Prostate gland (tissue), 2 donors: ENCODE results near the gene OR2T1. TPM values are rescaled to one million over a fixed set of nuclear protein-coding genes. Genes with fewer than 3 reads are reported as not detected.

ENCODE experiments used
- DNase-seq: peaks from one replicate; pipeline ENCODE4 v3.0.0-alpha.2; 2019; ENCODE audit warnings: low spot score
- H3K27ac ChIP-seq, 2 donors: fragments of 200-600 bp; sonication (generic); 2 replicates each; pipeline ENCODE4 v1.5.1; 2017 to 2019
- H3K27me3 ChIP-seq: fragments of 200-600 bp; sonication (generic); replicated peaks from 2 replicates; pipeline ENCODE4 v1.5.1; 2019; ENCODE audit not compliant: insufficient read depth
- H3K36me3 ChIP-seq, 2 donors: fragments of 200-600 bp; sonication (generic); 1 replicate in 1 of 2; 2 replicates in 1 of 2; pipeline versions ENCODE4 v1.5.1 to v1.8.1; 2017 to 2019
- H3K4me1 ChIP-seq: fragments of 200-600 bp; sonication (generic); replicated peaks from 2 replicates; pipeline ENCODE4 v1.5.1; 2019
- H3K4me3 ChIP-seq, 2 donors: fragments of 200-600 bp; sonication (generic); 2 replicates each; pipeline ENCODE4 v1.5.1; 2017 to 2019
- H3K9me3 ChIP-seq: fragments of 200-600 bp; sonication (generic); 2 replicates; pipeline ENCODE4 v1.5.1; 2017
- CTCF ChIP-seq, 4 experiments: fragments of 200-600 bp in 2 of 4; fragments of 450-650 bp in 2 of 4; sonication (generic) in 2 of 4; IDR thresholded peaks; 1 replicate in 3 of 4; 2 replicates in 1 of 4; pipeline ENCODE4 v1.5.1; 2016 to 2019; ENCODE audit warnings: antibody characterized with exemption in 4 of 4, mild to moderate bottlenecking in 2 of 4, moderate library complexity in 2 of 4
- POLR2A ChIP-seq: fragments of 450-650 bp; IDR thresholded peaks from one replicate; pipeline ENCODE4 v1.6.1; 2016; ENCODE audit warnings: antibody characterized with exemption, mild to moderate bottlenecking
- POLR2AphosphoS5 ChIP-seq: sonication (generic); formaldehyde crosslinking; IDR thresholded peaks from one replicate; pipeline ENCODE4 v1.6.1; 2017; ENCODE audit warnings: antibody characterized with exemption
- WGBS: methylation state at CpG from one replicate; pipeline ENCODE4 v1.1.5; 2018; 5-methylcytosine and 5-hydroxymethylcytosine counted together
- intact Hi-C: fragments of 100-400 bp; cut with DNase I; formaldehyde crosslinking; loops from one replicate; pipeline ENCODE4 v1.14.2; 2022
- total RNA-seq, 2 donors: library from RNA; depleted of rRNA; stranded (reverse); fragments of >200 nt; gene quantifications; one replicate each; pipeline ENCODE4 v1.1.0, GENCODE V29; 2016

OR2T1 gene
- total RNA-seq, 2 donors from 2014 or later: not detected

- no peak overlapping the region for H3K4me3 ChIP-seq
- H3K36me3 ChIP-seq: no peaks in the 10 kb centered on the region
- no peaks in the 10 kb centered on the region for H3K4me1 ChIP-seq
- TF ChIP-seq POLR2A (no peak), CTCF (IDR thresholded peaks at IDR 0.05) (no peak), POLR2AphosphoS5 (no peak)
- WGBS: 67% methylated on average over 2 of the region's 2 CpGs
- intact Hi-C loops: no loop called here
- no peaks in the 10 kb centered on the region for H3K27me3 ChIP-seq
- H3K27ac ChIP-seq: no peak overlapping the region
- no peaks in the 10 kb centered on the region for H3K9me3 ChIP-seq
- no peak for DNase-seq
Measured at GRCh38 chr1:248388426-248388825, 14.4 kb upstream of the OR2T1 start.

GRCh38 chr1:248393050-248393449 is 9.8 kb upstream of the OR2T1 start:
- no peaks in the 10 kb centered on the region for H3K36me3 ChIP-seq
- 63% methylated on average over 2 of the region's 2 CpGs for WGBS
- H3K4me1 ChIP-seq: no peaks in the 10 kb centered on the region
- DNase-seq: no peak
- no peaks in the 10 kb centered on the region for H3K9me3 ChIP-seq
- H3K27ac ChIP-seq: no peak overlapping the region
- no peaks in the 10 kb centered on the region for H3K27me3 ChIP-seq
- TF ChIP-seq POLR2AphosphoS5 (no peak), CTCF (IDR thresholded peaks at IDR 0.05) (no peak), POLR2A (no peak)
- intact Hi-C loops: no loop called here
- H3K4me3 ChIP-seq: no peak overlapping the region

GRCh38 chr1:248404024-248404423 is 1.2 kb downstream of the OR2T1 start:
- intact Hi-C loops: no loop called here
- TF ChIP-seq CTCF (IDR thresholded peaks at IDR 0.05): no peak
- no peak for TF ChIP-seq POLR2AphosphoS5
- TF ChIP-seq POLR2A: no peak
- Histone ChIP-seq H3K4me3 (no peak overlapping the region), H3K4me1 (no peaks in the 10 kb centered on the region), H3K27ac (no peak overlapping the region), H3K9me3 (no peaks in the 10 kb centered on the region), H3K36me3 (no peaks in the 10 kb centered on the region), H3K27me3 (no peaks in the 10 kb centered on the region)
- 87% methylated on average over 6 of the region's 6 CpGs for WGBS
- no peak for DNase-seq

- Histone ChIP-seq H3K36me3 (no peaks in the 10 kb centered on the region), H3K9me3 (no peaks in the 10 kb centered on the region), H3K27ac (no peak overlapping the region), H3K4me1 (no peaks in the 10 kb centered on the region), H3K27me3 (no peaks in the 10 kb centered on the region), H3K4me3 (no peak overlapping the region)
- no peak for DNase-seq
- TF ChIP-seq POLR2AphosphoS5 (no peak), POLR2A (no peak), CTCF (IDR thresholded peaks at IDR 0.05) (no peak)
- 72% methylated on average over 8 of the region's 8 CpGs for WGBS
- intact Hi-C loops: no loop called here
Measured at GRCh38 chr1:248406721-248407692, 4.2 kb downstream of the OR2T1 start.

- intact Hi-C loops: no loop called here
- no peak for TF ChIP-seq POLR2AphosphoS5
- no peak for TF ChIP-seq CTCF (IDR thresholded peaks at IDR 0.05)
- no peak for TF ChIP-seq POLR2A
- Histone ChIP-seq H3K4me1 (no peaks in the 10 kb centered on the region), H3K27ac (no peak overlapping the region), H3K27me3 (no peaks in the 10 kb centered on the region), H3K4me3 (no peak overlapping the region), H3K36me3 (no peaks in the 10 kb centered on the region), H3K9me3 (no peaks in the 10 kb centered on the region)
- DNase-seq: no peak
- 63% methylated on average over 3 of the region's 3 CpGs for whole genome bisulfite sequencing
Measured at GRCh38 chr1:248416226-248416625, 13.4 kb downstream of the OR2T1 start.
